Measurements from ENCODE around the gene DENND6A. TPM values are rescaled to one million over a fixed set of nuclear protein-coding genes. Genes with fewer than 3 reads are reported as not detected.

Gene DENND6A
- total RNA-seq, 4 donors from 2014 or later: 9.4 to 29.7 (median 18.9) TPM

Small RNAs within 50 kb of the gene (small RNA-seq; reads per million reads assigned to genes)
- gene RNU6ATAC26P: 0 reads per million in 4 donors

Other genes with a start within 250 kb of the DENND6A start
- gene DNAH12, start 148.7 kb downstream of the DENND6A start, total RNA-seq: not detected
- 10 to 100 TPM in 3 of 4 donors, 1 to 10 TPM in 1; 4.2 to 34.8 (median 19.3) TPM for gene PDE12, start 136.8 kb downstream of the DENND6A start, total RNA-seq
- 100 to 1,000 TPM in 2 of 4 donors, 10 to 100 TPM in 2; 89.6 to 109 (median 98.2) TPM for gene ARF4, start 95.7 kb downstream of the DENND6A start, total RNA-seq
- 100 to 1,000 TPM; 111 to 162 (median 119) TPM for gene SLMAP, start 63.2 kb upstream of the DENND6A start, total RNA-seq